GM18951 (cell line): ENCODE results near the gene EHD3.

Experiments
- POLR2A ChIP-seq: IDR thresholded peaks from 4 replicates; pipeline ENCODE4 v1.6.1; 2011; ENCODE audit warnings: mild to moderate bottlenecking; ENCODE audit not compliant: insufficient read length, insufficient read depth; ENCODE audit errors: extremely low read depth
- in situ Hi-C: fragments of 300-500 bp; cut with MboI; formaldehyde crosslinking; loops from one replicate; pipeline ENCODE4 v1.12.0; 2022; ENCODE audit warnings: low sequenced_read_pairs, mixed read lengths, inconsistent platforms; ENCODE audit not compliant: unreplicated experiment

Gene EHD3

DNA sequence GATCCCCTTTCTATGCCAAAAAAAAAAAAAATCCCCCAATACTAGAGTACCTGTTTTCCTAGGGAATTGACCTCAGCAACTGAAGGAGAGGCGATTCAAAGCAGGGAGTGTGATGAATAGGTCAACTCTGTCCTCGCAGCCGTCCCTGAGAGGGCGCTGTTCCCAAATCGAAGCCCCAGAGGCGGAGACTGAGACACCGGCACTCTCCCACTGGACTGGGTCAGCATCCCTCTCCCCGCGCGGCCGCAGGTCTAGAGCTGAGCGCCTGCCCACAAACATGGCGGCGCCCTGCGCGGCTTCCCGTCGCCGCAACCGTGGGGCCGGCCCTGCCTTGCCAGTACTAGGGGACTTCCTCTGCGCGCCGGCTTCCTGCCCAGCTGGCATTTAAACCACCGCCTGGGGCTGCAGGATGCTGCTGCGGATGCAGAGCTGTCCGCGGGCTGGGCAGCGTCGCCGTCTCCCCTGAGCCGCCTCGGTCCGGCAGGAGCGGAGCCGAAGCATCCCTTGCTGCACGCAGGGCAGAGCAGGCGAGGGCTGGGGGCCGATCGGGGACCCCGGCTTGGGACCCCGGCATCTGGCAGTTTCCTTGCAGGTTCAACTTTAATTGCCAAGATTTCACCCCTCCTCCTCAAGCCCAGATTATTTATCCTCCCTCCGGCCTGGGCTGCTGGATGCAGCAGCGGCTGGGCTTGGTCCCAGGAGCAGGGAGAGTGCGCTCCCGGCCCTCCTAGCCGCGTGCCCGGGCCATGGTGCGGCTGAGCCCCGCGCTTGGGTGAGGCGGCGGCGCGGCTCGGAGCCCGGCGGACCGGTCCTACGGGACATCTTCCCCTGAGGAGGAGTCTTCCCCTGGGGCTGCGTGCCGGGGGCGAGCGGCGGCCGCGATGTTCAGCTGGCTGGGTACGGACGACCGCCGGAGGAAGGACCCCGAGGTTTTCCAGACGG is at the start of gene EHD3:
TSS of gene EHD3 (plus strand) at position 412 of the 942 bp plus-strand sequence. CDS start at position 882, 470 bp downstream.
- TF ChIP-seq POLR2A = peak; percentile 15
- in situ Hi-C loops = no loop called here

DNA sequence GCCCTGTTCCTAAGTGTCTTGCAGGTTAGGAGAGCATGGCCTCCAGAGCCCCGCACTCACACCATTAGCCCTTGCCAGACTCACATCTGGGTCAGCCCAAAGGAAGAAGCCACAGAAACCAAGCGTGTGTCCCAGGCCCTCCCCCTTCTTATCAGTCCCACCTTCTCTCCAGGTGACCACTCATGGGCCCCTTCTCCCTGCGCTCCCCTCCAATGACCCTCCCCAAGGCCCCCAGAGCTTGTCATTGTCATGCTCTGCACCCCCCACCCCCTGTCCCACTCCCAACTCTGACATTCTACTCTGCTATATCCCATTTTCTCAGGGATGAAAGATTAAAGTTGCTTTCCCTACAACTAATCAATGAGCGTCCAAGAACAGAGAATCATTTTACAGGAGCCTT is 46.8 kb upstream of the EHD3 start:
- no peak for TF ChIP-seq POLR2A
- in situ Hi-C loops = no loop called here

DNA sequence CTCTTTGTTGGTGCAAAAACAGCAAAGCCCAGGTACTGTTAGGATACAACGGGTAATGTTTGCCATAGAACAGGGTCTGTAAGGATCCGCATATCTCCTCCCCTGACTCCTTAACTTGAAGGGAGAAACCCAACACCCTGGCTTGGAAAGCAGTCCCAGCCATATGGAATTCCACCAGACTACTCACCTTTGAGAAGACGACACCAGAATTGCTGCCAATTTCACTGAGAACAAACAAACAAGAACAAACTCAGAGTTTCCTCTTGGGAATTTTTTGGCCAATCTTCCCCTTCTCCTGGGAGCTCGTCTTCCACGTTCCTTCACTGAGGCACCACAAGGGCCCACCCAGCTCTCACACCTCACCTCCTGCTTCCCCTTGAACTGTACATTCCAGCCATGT is 45.8 kb upstream of the EHD3 start:
- no peak for TF ChIP-seq POLR2A
- in situ Hi-C loops = no loop called here

DNA sequence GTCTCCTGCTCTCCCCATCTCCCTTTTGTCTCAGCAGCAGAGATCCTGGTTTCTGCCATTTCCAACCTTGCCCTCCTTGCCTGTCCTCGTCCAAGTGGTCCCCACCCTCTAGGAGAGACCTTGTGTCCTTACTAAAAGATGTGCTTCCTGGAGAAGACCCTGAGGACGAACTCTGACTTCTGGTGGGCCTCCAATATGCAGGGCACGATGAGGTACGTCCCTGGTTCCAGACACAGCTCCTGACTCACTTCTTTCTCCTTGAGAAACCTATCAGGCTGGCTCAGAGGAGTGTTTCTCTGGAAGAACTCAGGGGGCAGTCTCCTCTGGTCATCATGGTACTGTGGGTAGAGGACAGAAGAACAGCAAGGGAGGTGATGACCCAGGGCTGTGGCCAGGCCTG is 44.8 kb upstream of the EHD3 start:
- in situ Hi-C loops = no loop called here
- no peak for TF ChIP-seq POLR2A

DNA sequence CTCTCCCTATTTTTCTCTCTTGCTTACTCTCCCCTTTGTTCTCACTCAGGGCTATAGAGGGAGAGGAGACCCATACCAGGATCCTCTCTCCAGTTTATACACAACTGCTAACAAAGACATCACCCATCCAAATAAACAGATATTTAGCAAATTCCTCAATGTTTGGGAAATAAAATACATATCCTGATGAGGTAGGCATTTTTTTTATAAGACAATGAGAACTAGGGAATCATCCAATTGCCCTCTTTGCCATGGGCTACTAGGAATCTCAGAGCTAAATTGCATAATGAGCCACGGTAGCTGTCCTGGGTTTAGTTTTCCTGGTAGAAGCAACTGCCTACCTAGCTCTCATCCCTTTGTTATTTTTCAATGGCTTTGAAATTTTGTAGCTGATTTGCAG is 43.8 kb upstream of the EHD3 start:
- no peak for TF ChIP-seq POLR2A
- in situ Hi-C loops = no loop called here

DNA sequence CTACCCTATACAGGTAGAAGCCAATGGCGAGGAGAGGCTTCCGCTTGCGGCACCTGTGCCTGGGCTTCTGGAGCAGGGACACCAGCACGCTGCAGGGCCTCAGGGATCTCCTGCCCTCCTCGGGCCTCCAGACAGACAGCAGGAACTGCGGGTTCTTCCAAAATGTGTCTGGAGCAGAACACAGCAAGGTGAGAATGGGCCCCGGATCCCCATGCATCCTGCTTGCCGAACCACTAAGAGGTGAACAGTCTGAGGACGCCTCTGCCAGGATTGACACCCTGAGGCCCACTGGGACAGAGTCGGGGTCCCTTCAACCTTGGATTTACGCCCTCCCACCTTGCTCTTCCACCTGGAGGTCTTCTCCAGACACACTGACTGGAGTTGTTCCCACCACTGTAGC is 42.0 kb upstream of the EHD3 start:
- no peak for TF ChIP-seq POLR2A
- in situ Hi-C loops = no loop called here

DNA sequence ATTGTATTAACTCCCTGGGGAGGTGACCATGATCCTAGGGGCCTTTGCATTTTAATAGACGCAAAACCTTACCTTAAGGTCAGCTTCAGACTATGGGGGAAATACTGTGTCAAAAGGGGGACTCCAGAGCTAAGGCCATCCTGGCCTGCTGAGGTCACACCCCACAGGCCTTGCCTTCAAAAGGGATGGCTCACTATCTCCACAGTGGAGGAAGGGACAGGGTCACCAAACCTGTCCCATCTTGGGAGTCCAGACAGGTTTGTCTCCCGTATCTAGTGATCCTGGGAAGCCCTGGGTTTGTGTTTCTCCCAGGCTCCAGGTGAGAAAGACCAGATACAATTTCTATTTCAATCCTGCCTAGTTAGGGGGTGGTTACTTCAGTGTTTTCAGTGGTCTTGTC is 41.6 kb upstream of the EHD3 start:
- no peak for TF ChIP-seq POLR2A
- in situ Hi-C loops = no loop called here

DNA sequence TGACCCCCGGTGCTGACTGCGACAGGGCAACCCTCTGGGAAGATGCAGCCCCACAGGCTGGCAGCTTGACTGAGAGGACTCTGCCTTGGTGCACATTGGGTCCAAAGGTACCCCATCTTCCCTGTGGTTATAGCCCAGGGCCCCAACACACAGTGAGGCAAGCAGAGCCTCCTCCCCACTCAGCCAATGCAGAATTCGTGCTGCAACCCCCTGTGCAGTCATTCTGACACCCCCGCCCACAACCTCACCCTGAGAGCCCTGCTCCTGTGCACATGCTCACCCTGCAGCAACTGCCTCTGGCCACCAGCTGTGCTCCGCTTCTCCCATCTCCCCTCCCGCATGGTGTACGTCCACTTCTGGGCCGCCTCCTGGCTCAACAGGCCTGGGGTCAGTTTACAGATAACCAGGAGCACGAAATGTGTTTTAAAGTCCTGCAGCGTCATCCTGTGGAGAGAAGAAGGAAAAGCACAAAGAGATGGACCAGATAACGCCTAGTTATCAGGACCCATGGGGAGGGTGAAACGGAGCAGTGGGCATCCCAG is 41.0 kb upstream of the EHD3 start:
- in situ Hi-C loops = no loop called here
- no peak for TF ChIP-seq POLR2A

DNA sequence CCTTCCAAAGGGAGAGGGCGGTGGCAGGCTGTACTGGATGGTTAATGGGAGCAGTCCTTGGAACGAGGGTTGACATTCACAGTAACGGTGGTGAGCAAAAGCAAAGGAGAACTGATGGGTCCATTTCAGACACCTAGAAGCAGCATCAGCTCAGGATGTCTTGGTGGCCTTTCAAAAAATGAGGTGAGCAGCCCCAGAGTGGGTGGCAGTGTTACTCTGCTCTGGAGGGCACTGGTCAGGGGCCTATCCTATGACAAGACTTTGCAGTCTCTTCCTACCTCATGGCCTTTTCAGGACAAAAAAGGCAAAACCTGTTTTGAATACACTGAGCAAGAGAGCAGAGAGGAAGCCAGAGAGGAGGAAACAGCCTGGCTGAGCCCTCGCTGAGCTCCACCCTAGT is 40.1 kb upstream of the EHD3 start:
- no peak for TF ChIP-seq POLR2A

DNA sequence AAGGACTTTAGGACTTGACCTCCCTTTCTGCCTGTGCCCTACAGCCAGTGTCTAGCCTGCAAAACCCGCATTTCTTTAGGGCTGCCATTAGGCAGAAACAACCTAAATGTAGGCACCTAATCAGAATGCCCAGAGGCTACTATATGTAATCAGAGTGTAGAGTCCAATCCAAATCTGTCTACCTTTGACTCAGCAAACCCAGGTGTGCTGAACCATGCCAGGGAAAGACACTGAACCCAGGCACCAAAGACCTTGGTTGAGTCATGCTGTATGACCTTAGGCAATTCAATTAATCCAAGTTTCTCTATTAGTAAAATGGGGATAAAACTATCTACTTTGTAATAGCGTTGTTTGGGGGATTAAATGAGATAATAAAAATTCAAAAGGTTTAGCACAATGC is 37.3 kb upstream of the EHD3 start:
- in situ Hi-C loops = no loop called here
- TF ChIP-seq POLR2A = no peak

More for the DNA sequence above, 40.1 kb upstream of the EHD3 start:
- in situ Hi-C loops = no loop called here

DNA sequence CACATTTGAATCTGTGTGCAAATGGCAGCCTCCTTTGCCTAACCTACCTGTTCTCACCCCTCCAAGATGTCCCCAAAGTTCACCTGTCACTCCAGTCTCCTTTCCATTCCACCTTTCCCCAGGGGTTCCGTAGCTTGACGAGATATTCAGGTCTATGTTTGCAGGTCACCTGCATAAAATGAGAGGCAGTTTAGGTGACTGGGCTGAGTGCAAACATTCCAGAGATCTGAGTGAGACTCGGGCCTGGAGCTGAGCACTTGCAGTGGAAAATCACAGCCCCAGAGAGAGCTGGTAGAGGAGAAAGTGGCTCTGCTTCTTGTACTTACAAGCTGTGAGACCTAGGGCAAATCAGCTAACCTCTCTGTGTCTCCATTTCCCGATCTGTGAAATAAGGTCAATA is 36.8 kb upstream of the EHD3 start:
- no peak for TF ChIP-seq POLR2A
- in situ Hi-C loops = no loop called here

DNA sequence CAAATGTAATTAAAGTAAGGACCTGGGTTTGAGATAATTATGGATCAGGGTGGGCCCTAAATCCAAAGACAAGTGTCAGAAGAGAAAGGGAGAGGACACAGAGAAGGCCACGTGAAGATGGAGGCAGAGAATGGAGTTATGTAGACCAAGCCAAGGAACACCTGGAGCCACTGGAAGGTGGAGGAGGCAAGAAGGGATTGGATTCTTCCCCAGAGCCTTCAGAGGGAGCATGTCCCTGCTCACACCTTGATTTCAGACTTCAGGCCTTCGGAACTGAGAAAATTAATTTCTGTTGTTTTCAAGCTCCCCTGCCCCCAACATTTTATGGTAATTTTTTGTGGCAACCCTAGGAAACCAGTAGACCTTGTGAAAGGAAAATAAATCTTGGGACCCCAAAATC is 36.3 kb upstream of the EHD3 start:
- no peak for TF ChIP-seq POLR2A
- in situ Hi-C loops = no loop called here

DNA sequence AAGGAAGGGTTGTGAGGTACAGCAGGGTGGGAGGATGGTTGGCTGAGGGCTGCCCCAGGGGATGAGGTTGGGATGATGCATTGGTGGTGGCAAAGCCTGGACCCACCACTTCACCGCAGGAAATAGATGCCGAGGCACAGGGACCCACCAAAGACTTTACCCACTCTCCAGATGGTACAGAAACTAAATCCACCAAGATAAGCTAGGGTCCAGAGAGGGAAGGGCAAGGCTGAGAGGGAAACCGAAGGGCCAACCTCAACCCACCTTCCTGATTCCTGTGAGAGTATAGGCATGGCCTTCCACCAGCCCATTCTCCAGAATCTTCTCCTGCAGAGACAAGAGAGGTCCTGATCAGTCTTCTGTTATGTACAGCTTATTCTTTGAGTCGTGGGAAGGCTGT is 34.7 kb upstream of the EHD3 start:
- TF ChIP-seq POLR2A = no peak
- in situ Hi-C loops = no loop called here

DNA sequence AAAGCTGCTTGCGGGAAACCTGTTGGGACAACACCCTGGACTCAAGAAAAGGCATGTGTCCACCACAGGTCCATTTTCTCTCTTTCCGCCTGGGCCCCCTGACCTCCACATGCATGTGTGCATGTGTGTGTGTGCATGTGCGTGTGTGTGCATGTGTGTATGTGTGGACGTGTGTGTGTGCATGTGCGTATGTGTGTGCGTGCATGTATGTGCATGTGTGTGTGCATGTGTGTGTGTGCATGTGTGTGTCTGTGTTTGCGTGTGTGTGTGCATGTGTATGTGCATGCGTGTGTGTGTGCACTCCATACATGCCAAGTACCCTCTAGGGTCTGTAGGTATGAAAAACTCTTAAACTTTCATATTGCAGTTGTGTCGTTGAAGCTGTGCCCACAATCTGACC is 33.0 kb upstream of the EHD3 start:
- TF ChIP-seq POLR2A = no peak
- in situ Hi-C loops = no loop called here

DNA sequence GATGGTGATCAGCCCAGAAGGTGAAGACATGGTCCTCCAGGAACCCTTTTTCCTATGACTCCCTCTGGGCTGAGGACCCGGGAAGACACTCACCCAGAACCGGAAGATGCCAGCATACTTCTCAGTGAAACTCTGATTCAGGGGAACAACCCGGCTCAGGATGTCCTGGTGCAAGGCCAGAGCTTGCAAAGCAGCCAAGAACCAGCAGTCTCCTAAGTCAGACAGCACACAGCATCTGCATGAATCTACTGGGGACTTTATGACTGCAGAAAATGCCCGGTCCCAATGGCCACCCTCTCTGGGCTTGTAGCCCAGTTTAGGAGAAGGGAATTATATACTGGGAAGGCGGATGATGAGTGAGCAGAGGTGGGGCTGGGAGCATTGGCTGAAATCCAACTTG is 31.9 kb upstream of the EHD3 start:
- in situ Hi-C loops = no loop called here
- TF ChIP-seq POLR2A = no peak

DNA sequence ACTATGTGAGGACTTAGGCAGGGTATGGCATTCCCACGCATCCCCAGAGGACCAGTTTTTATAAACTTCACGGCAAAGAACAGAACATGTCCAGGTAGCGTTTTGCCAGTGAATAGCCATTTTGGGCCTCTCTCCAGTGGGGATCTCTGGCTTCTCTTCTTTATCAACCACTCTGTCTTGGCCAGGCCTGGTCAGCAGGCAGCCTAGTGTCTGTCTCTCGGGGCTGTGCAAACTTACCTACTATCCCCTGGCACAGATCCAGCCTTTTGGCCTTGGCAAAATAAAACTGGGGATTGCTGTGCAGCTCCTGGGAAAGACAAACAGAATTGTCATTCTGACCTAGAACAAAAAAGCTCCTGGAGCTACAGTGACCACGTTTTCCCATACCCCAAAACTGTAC is 31.1 kb upstream of the EHD3 start:
- TF ChIP-seq POLR2A = no peak
- in situ Hi-C loops = no loop called here
